ENCODE data around the gene ANKEF1.
A peak's percentile ranks its signal among the peaks of the same experiment; 100 is the strongest.

ANKEF1 gene

GRCh38 chr20:10034717-10035571 lies at the start of gene ANKEF1:
TSS of gene ANKEF1 (plus strand) at chr20:10034987. CDS start at chr20:10038302, 3,315 bp downstream.
- no peaks in the 10 kb centered on the region for H3K36me3 ChIP-seq (ENCODE audit: control insufficient read depth, insufficient read depth, low read length)
- H3K9ac ChIP-seq (ENCODE audit: low read length), result peak within 1 kb of the TSS; percentile 82
- peaks cover 9% of the 10 kb centered on the region for H3K4me1 ChIP-seq (ENCODE audit: control insufficient read depth, insufficient read depth, low read length)
- no peaks in the 10 kb centered on the region for H3K27me3 ChIP-seq (ENCODE audit: control insufficient read depth, insufficient read depth, low read length)
- H3K4me3 ChIP-seq (ENCODE audit: low read length), result peak within 1 kb of the TSS; percentile 81
- no peaks in the 10 kb centered on the region for H3K9me3 ChIP-seq (ENCODE audit: control insufficient read depth, low read length)

GRCh38 chr20:9985281-9985680 lies 49.5 kb upstream of the ANKEF1 start:
- H3K9ac ChIP-seq (ENCODE audit: low read length), result no peak overlapping the region
- H3K4me1 ChIP-seq (ENCODE audit: control insufficient read depth, insufficient read depth, low read length), result no peaks in the 10 kb centered on the region
- no peak overlapping the region for H3K4me3 ChIP-seq (ENCODE audit: low read length)
- H3K36me3 ChIP-seq (ENCODE audit: control insufficient read depth, insufficient read depth, low read length), result no peaks in the 10 kb centered on the region
- no peaks in the 10 kb centered on the region for H3K9me3 ChIP-seq (ENCODE audit: control insufficient read depth, low read length)
- no peaks in the 10 kb centered on the region for H3K27me3 ChIP-seq (ENCODE audit: control insufficient read depth, insufficient read depth, low read length)

DNA sequence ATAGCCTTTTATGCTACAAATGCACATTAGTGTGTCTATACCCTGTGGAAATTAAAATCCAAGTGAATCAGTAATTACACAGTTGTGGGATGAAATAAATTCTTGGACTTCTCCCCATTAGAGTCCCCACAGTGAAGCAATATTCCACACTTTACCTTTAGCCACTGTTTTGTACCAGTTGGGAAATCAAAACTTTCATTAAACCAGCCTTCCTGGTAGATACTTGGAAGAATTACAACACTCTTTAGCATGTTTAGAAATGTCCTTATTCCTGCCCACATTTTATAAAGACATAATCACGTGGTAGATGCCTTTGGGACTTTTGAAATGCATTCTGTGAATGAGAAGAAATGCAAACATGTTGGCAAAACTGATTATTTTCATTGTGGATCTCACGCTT lies 49.0 kb upstream of the ANKEF1 start:
- no peaks in the 10 kb centered on the region for H3K36me3 ChIP-seq (ENCODE audit: control insufficient read depth, insufficient read depth, low read length)
- no peaks in the 10 kb centered on the region for H3K9me3 ChIP-seq (ENCODE audit: control insufficient read depth, low read length)
- H3K9ac ChIP-seq (ENCODE audit: low read length), result no peak overlapping the region
- no peak overlapping the region for H3K4me3 ChIP-seq (ENCODE audit: low read length)
- H3K27me3 ChIP-seq (ENCODE audit: control insufficient read depth, insufficient read depth, low read length), result no peaks in the 10 kb centered on the region
- no peaks in the 10 kb centered on the region for H3K4me1 ChIP-seq (ENCODE audit: control insufficient read depth, insufficient read depth, low read length)

DNA sequence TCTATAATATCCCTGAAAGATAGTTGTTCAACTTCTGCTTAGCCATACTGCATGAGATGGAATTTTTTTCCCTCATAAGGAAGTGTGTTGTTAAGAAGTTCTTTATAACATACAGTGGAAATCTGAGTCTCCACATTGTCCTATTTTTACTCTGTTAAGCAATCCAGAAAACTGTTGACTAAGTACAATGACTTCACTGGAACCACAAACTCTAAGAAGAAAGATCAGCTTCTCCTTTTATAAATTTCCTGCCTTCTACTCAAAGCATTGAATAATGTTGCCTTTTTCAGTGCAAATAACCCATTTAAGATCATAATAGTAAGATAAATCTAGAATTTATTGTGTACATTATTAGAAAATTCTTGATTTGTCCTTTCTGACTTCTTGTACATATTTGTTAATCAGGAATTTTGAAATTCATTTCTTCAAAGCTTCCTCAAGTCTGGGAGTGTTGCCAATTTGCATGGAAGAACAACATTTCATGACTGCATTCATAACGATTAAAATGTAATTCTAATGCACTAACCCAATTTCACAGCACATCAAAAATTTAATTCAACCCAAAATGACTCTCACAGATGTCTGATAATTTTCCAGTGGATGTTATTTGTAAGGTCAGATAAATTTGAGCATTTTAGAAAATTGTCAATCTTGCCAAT lies 45.6 kb upstream of the ANKEF1 start:
- no peak overlapping the region for H3K4me3 ChIP-seq (ENCODE audit: low read length)
- no peaks in the 10 kb centered on the region for H3K9me3 ChIP-seq (ENCODE audit: control insufficient read depth, low read length)
- H3K27me3 ChIP-seq (ENCODE audit: control insufficient read depth, insufficient read depth, low read length), result no peaks in the 10 kb centered on the region
- H3K9ac ChIP-seq (ENCODE audit: low read length), result no peak overlapping the region
- no peaks in the 10 kb centered on the region for H3K4me1 ChIP-seq (ENCODE audit: control insufficient read depth, insufficient read depth, low read length)
- no peaks in the 10 kb centered on the region for H3K36me3 ChIP-seq (ENCODE audit: control insufficient read depth, insufficient read depth, low read length)

DNA sequence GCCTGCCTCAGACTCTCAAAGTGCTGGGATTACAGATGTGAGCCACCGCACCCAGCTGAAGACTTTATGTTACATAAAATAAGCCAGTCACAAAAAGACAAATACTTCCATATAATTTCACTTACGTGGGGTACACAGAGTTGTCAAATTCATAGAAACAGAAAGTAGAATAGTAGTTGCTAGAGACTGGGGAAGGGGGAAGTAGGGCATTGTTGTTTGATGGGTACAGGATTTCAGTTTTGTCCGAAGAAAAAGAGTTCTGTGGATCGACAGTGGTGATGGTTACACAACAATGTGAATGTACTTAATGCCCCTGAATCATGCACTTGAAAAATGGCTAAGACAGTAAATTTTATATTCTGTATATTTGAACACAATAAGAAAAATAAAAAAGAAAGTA lies 41.6 kb upstream of the ANKEF1 start:
- Histone ChIP-seq H3K9me3 (ENCODE audit: control insufficient read depth, low read length) (no peaks in the 10 kb centered on the region), H3K36me3 (ENCODE audit: control insufficient read depth, insufficient read depth, low read length) (no peaks in the 10 kb centered on the region), H3K27me3 (ENCODE audit: control insufficient read depth, insufficient read depth, low read length) (no peaks in the 10 kb centered on the region), H3K9ac (ENCODE audit: low read length) (no peak overlapping the region), H3K4me1 (ENCODE audit: control insufficient read depth, insufficient read depth, low read length) (no peaks in the 10 kb centered on the region), H3K4me3 (ENCODE audit: low read length) (no peak overlapping the region)

DNA sequence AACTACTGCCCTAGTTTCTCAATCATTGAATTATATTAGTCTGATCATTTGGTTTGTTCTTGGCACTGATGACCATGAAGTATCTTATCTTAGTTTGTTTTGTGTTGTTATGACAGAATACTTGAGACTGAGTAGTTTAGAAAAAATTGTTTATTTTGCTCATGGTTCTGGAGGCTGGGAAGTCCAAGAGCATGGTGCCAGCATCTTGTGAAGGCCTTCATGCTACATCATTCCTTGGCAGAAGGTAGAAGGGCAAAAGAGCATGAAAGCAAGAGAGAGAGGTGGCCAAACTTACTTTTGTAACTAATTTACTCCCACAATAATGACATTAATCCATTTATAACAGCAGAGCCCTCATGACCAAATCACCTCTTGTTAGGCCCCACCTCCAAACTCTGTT lies 40.1 kb upstream of the ANKEF1 start:
- Histone ChIP-seq H3K4me3 (ENCODE audit: low read length) (no peak overlapping the region), H3K36me3 (ENCODE audit: control insufficient read depth, insufficient read depth, low read length) (no peaks in the 10 kb centered on the region), H3K9me3 (ENCODE audit: control insufficient read depth, low read length) (no peaks in the 10 kb centered on the region), H3K4me1 (ENCODE audit: control insufficient read depth, insufficient read depth, low read length) (no peaks in the 10 kb centered on the region), H3K27me3 (ENCODE audit: control insufficient read depth, insufficient read depth, low read length) (no peaks in the 10 kb centered on the region), H3K9ac (ENCODE audit: low read length) (no peak overlapping the region)

DNA sequence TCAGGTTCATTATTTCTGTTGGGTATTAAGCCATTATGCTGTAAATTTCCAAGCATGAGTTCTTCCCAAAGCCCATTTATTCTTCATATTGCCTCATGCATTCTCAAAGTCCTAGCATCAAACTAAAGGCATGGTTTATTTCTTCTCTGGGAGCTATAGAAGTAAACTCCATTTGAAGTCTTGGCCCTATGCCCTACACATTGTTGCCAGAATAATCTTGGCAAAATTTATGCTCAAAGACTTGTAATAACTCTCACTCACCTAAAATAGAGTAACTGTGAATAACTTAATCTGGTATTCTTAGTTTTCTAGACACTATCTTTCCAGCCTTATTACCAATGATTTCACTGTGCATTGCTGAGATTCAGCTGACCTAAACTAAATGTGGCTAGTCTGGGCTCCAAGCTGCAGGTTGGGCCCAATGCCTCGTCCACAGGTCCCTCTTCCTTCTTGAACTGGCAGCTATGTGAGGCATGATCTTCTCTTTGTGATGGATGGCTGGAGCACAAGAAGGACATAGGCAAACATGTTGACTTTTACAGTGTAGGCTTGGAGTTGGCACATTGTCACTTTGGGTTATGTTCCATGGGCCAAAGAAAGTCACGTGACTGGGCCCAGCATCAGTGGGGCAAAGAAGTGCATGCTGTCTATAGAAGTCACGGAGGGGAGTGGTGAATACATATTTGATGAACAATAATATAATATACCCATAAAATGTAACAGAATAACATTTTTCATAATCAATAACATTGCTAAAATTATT lies 39.1 kb upstream of the ANKEF1 start:
- no peaks in the 10 kb centered on the region for H3K27me3 ChIP-seq (ENCODE audit: control insufficient read depth, insufficient read depth, low read length)
- no peaks in the 10 kb centered on the region for H3K36me3 ChIP-seq (ENCODE audit: control insufficient read depth, insufficient read depth, low read length)
- no peaks in the 10 kb centered on the region for H3K4me1 ChIP-seq (ENCODE audit: control insufficient read depth, insufficient read depth, low read length)
- no peak overlapping the region for H3K9ac ChIP-seq (ENCODE audit: low read length)
- no peak overlapping the region for H3K4me3 ChIP-seq (ENCODE audit: low read length)
- no peaks in the 10 kb centered on the region for H3K9me3 ChIP-seq (ENCODE audit: control insufficient read depth, low read length)

- no peaks in the 10 kb centered on the region for H3K9me3 ChIP-seq (ENCODE audit: control insufficient read depth, low read length)
- H3K4me1 ChIP-seq (ENCODE audit: control insufficient read depth, insufficient read depth, low read length), result no peaks in the 10 kb centered on the region
- H3K27me3 ChIP-seq (ENCODE audit: control insufficient read depth, insufficient read depth, low read length), result no peaks in the 10 kb centered on the region
- no peak overlapping the region for H3K9ac ChIP-seq (ENCODE audit: low read length)
- H3K36me3 ChIP-seq (ENCODE audit: control insufficient read depth, insufficient read depth, low read length), result no peaks in the 10 kb centered on the region
- H3K4me3 ChIP-seq (ENCODE audit: low read length), result no peak overlapping the region
These were observed 37.8 kb upstream of the ANKEF1 start for GRCh38 chr20:9996944-9997343.

GRCh38 chr20:9999645-10000044 lies 35.1 kb upstream of the ANKEF1 start:
- Histone ChIP-seq H3K4me1 (ENCODE audit: control insufficient read depth, insufficient read depth, low read length) (no peaks in the 10 kb centered on the region), H3K9me3 (ENCODE audit: control insufficient read depth, low read length) (no peaks in the 10 kb centered on the region), H3K9ac (ENCODE audit: low read length) (no peak overlapping the region), H3K27me3 (ENCODE audit: control insufficient read depth, insufficient read depth, low read length) (no peaks in the 10 kb centered on the region), H3K36me3 (ENCODE audit: control insufficient read depth, insufficient read depth, low read length) (no peaks in the 10 kb centered on the region), H3K4me3 (ENCODE audit: low read length) (no peak overlapping the region)

- Histone ChIP-seq H3K4me1 (ENCODE audit: control insufficient read depth, insufficient read depth, low read length) (no peaks in the 10 kb centered on the region), H3K36me3 (ENCODE audit: control insufficient read depth, insufficient read depth, low read length) (no peaks in the 10 kb centered on the region), H3K4me3 (ENCODE audit: low read length) (no peak overlapping the region)
These were observed 31.9 kb upstream of the ANKEF1 start for GRCh38 chr20:10002866-10003265.

DNA sequence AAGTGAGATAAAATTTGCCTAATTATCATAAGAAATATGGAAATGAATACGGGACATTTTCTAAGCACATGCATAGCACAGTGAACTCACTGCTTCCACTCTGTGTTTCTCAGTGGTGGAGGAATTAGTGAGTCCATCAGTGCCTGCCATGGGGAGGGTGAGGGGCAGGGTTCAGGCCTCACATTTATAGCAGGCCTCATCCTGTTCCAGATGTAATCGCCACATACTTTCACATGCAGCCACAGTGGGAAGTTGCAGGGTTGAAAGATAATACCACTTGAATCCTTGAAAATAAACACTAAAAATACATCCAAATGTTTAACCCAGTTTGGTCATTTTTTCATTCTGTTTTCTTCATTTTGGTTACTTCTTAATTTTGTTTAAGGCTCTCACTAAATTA lies 29.9 kb upstream of the ANKEF1 start:
- H3K36me3 ChIP-seq (ENCODE audit: control insufficient read depth, insufficient read depth, low read length), result no peaks in the 10 kb centered on the region
- H3K4me3 ChIP-seq (ENCODE audit: low read length), result no peak overlapping the region
- H3K9ac ChIP-seq (ENCODE audit: low read length), result no peak overlapping the region
- H3K9me3 ChIP-seq (ENCODE audit: control insufficient read depth, low read length), result no peaks in the 10 kb centered on the region
- H3K27me3 ChIP-seq (ENCODE audit: control insufficient read depth, insufficient read depth, low read length), result no peaks in the 10 kb centered on the region
- no peaks in the 10 kb centered on the region for H3K4me1 ChIP-seq (ENCODE audit: control insufficient read depth, insufficient read depth, low read length)

More at GRCh38 chr20:10002866-10003265, 31.9 kb upstream of the ANKEF1 start:
- H3K9ac ChIP-seq (ENCODE audit: low read length), result no peak overlapping the region
- H3K9me3 ChIP-seq (ENCODE audit: control insufficient read depth, low read length), result no peaks in the 10 kb centered on the region
- H3K27me3 ChIP-seq (ENCODE audit: control insufficient read depth, insufficient read depth, low read length), result no peaks in the 10 kb centered on the region

- no peak overlapping the region for H3K4me3 ChIP-seq (ENCODE audit: low read length)
- no peaks in the 10 kb centered on the region for H3K36me3 ChIP-seq (ENCODE audit: control insufficient read depth, insufficient read depth, low read length)
- H3K4me1 ChIP-seq (ENCODE audit: control insufficient read depth, insufficient read depth, low read length), result no peaks in the 10 kb centered on the region
- no peak overlapping the region for H3K9ac ChIP-seq (ENCODE audit: low read length)
- H3K27me3 ChIP-seq (ENCODE audit: control insufficient read depth, insufficient read depth, low read length), result no peaks in the 10 kb centered on the region
- H3K9me3 ChIP-seq (ENCODE audit: control insufficient read depth, low read length), result no peaks in the 10 kb centered on the region
These were observed 28.9 kb upstream of the ANKEF1 start for GRCh38 chr20:10005885-10006284.

Data from mucosa of stomach (tissue), 1 donor.